ENCODE data around the gene ZFHX2.

- TF ChIP-seq POLR2A (IDR thresholded peaks at IDR 0.05; ENCODE audit: low read length) (no peak), GATA1 (IDR thresholded peaks at IDR 0.05; ENCODE audit: low read depth, low read length) (no peak)
Measured at GRCh38 chr14:23532658-23533057, 18.9 kb downstream of the ZFHX2 start.

Data from erythroblast (primary cell).